Aorta (tissue), 5 donors: Measurements from ENCODE around the gene SHMT1. TPM values are rescaled to one million over a fixed set of nuclear protein-coding genes. Genes with fewer than 3 reads are reported as not detected.

Experiments
- ATAC-seq: fragments of 200-7000 bp; cut with Tn5 transposase; one replicate; pipeline ENCODE4 v1.9.1; 2022; ENCODE audit warnings: moderate library complexity; ENCODE audit not compliant: low FRiP score
- DNase-seq, 2 donors: peaks; one replicate each; pipeline ENCODE4 v3.0.0-alpha.2; 2020
- H3K27ac ChIP-seq, 2 donors: one replicate each; pipeline ENCODE4 v1.5.1; 2013; ENCODE audit warnings: low read length in 2 of 2, mild to moderate bottlenecking in 2 of 2, moderate library complexity in 2 of 2, control low read depth in 1 of 2, inconsistent platforms in 1 of 2, low read depth in 1 of 2
- H3K27me3 ChIP-seq, 2 donors: one replicate each; pipeline ENCODE4 v1.6.1; 2013; ENCODE audit warnings: control low read depth in 1 of 2, low read length in 1 of 2, mild to moderate bottlenecking in 1 of 2, moderate library complexity in 1 of 2; ENCODE audit not compliant: insufficient read depth in 2 of 2, control insufficient read depth in 1 of 2
- H3K36me3 ChIP-seq, 2 donors: one replicate each; pipeline ENCODE4 v1.6.1; 2013; ENCODE audit warnings: control low read depth in 1 of 2, low read length in 1 of 2, mild to moderate bottlenecking in 1 of 2; ENCODE audit not compliant: insufficient read depth in 2 of 2, control insufficient read depth in 1 of 2
- H3K4me1 ChIP-seq, 2 donors: one replicate each; pipeline ENCODE4 v1.6.1; 2013; ENCODE audit warnings: low read length in 2 of 2, control low read depth in 1 of 2, mild to moderate bottlenecking in 1 of 2, moderate library complexity in 1 of 2; ENCODE audit not compliant: insufficient read depth in 2 of 2, control insufficient read depth in 1 of 2
- H3K4me3 ChIP-seq, 2 donors: one replicate each; pipeline ENCODE4 v1.5.1; 2013; ENCODE audit warnings: low read length in 2 of 2, control low read depth in 1 of 2, mild to moderate bottlenecking in 1 of 2
- H3K9me3 ChIP-seq: one replicate; pipeline ENCODE4 v1.6.1; 2013; ENCODE audit warnings: mild to moderate bottlenecking, low read length; ENCODE audit not compliant: control insufficient read depth
- WGBS, 2 donors: extraction: QIAGEN DNeasy Blood & Tissue Kit; methylation state at CpG; one replicate each; pipeline ENCODE4 v1.1.7; 2013; 5-methylcytosine and 5-hydroxymethylcytosine counted together
- intact Hi-C, 2 donors: fragments of 100-400 bp; cut with DNase I; formaldehyde crosslinking; loops; one replicate each; pipeline versions ENCODE4 v1.14.2 to v1.15.0; 2022
- polyA plus RNA-seq, 2 donors: library from polyadenylated mRNA; stranded (reverse); fragments of 200-250 nt; gene quantifications; one replicate each; pipeline ENCODE4 v1.2.3, GENCODE V29; 2013
- total RNA-seq, 2 donors: library from RNA; stranded (reverse); fragmentation: NEBNext Ultra II Directional; extraction: Animal tissue kit (Norgen Biotek cat#: 25700); gene quantifications; one replicate each; pipeline ENCODE4 v1.2.1, GENCODE V29; 2021
- donor health status: healthy with polysubstance abuse.
- donor health status: Bipolar disorder and iron deficiency.
- donor health status: DM: no; HTN: no; CAD: no.
- donor health status: DM: no; HTN: no; CAD: no.
- donor health status: DM: yes; HTN: yes; CAD: no.

The SHMT1 gene
- total and polyA plus RNA-seq, 4 donors: 7.3 to 21.7 (median 15.4) TPM

- WGBS, 2 donors: 95 to 100% methylated on average over 2 of the region's 2 CpGs
- DNase-seq (no peak), ATAC-seq (no peak)
- Histone ChIP-seq H3K4me1 (no peaks in the 10 kb centered on the region), H3K9me3 (no peaks in the 10 kb centered on the region), H3K27me3 (no peaks in the 10 kb centered on the region), H3K36me3 (peaks cover 0 to 3% of the 10 kb centered on the region in 2 donors), H3K4me3 (no peak overlapping the region), H3K27ac (no peak overlapping the region)
- intact Hi-C loops: no loop called here
Observed at GRCh38 chr17:18326039-18326438, 37.3 kb downstream of the SHMT1 start.

- Histone ChIP-seq H3K36me3 (peaks cover 0 to 3% of the 10 kb centered on the region in 2 donors), H3K27me3 (no peaks in the 10 kb centered on the region), H3K4me1 (no peaks in the 10 kb centered on the region), H3K27ac (no peak overlapping the region), H3K4me3 (no peak overlapping the region), H3K9me3 (no peaks in the 10 kb centered on the region)
- 90 to 91% methylated on average over 27 of the region's 27 CpGs for WGBS, 2 donors
- ATAC-seq (peak; percentile 42), DNase-seq (peak in 1 of 2 donors; percentile 40)
- intact Hi-C loops: no loop called here
Observed at GRCh38 chr17:18324140-18325050, 39.0 kb downstream of the SHMT1 start.

- DNase-seq (peak in 1 of 2 donors; percentile 46), ATAC-seq (no peak)
- H3K27ac ChIP-seq: no peak overlapping the region
- no peaks in the 10 kb centered on the region for H3K4me1 ChIP-seq
- WGBS, 2 donors: 86 to 91% methylated on average over 16 of the region's 16 CpGs
- H3K4me3 ChIP-seq: no peak overlapping the region
- H3K36me3 ChIP-seq: peaks cover 0 to 3% of the 10 kb centered on the region in 2 donors
- no peaks in the 10 kb centered on the region for H3K27me3 ChIP-seq
- no peaks in the 10 kb centered on the region for H3K9me3 ChIP-seq
- intact Hi-C loops: no loop called here
Observed at GRCh38 chr17:18323507-18324139, 39.7 kb downstream of the SHMT1 start.

- Histone ChIP-seq H3K36me3 (peaks cover 0 to 3% of the 10 kb centered on the region in 2 donors), H3K27ac (no peak overlapping the region), H3K27me3 (no peaks in the 10 kb centered on the region), H3K4me3 (no peak overlapping the region), H3K4me1 (no peaks in the 10 kb centered on the region), H3K9me3 (no peaks in the 10 kb centered on the region)
- WGBS, 2 donors: 48 to 50% methylated on average over 3 of the region's 3 CpGs
- DNase-seq (peak in 1 of 2 donors; percentile 24), ATAC-seq (no peak)
- intact Hi-C loops: no loop called here
Observed at GRCh38 chr17:18323007-18323406, 40.3 kb downstream of the SHMT1 start.

- 92 to 93% methylated on average over 12 of the region's 12 CpGs for WGBS, 2 donors
- Histone ChIP-seq H3K27me3 (no peaks in the 10 kb centered on the region), H3K27ac (no peak overlapping the region), H3K36me3 (peaks cover 0 to 3% of the 10 kb centered on the region in 2 donors), H3K4me1 (no peaks in the 10 kb centered on the region), H3K4me3 (no peak overlapping the region), H3K9me3 (no peaks in the 10 kb centered on the region)
- DNase-seq (peak in 1 of 2 donors; percentile 47), ATAC-seq (no peak)
- intact Hi-C loops: no loop called here
Observed at GRCh38 chr17:18322522-18322921, 40.8 kb downstream of the SHMT1 start.

- Histone ChIP-seq H3K9me3 (no peaks in the 10 kb centered on the region), H3K36me3 (peaks cover 0 to 3% of the 10 kb centered on the region in 2 donors), H3K27ac (no peak overlapping the region), H3K4me1 (no peaks in the 10 kb centered on the region), H3K4me3 (no peak overlapping the region), H3K27me3 (no peaks in the 10 kb centered on the region)
- WGBS, 2 donors: 70 to 74% methylated on average over 5 of the region's 5 CpGs
- DNase-seq (peak in 1 of 2 donors; percentile 49), ATAC-seq (no peak)
- intact Hi-C loops: no loop called here
Observed at GRCh38 chr17:18321309-18321708, 42.0 kb downstream of the SHMT1 start.

GRCh38 chr17:18320301-18320700 is 43.0 kb downstream of the SHMT1 start:
- DNase-seq (peak in 1 of 2 donors; percentile 44), ATAC-seq (no peak)
- H3K27me3 ChIP-seq: no peaks in the 10 kb centered on the region
- intact Hi-C loops: no loop called here
- H3K9me3 ChIP-seq: no peaks in the 10 kb centered on the region
- no peaks in the 10 kb centered on the region for H3K4me1 ChIP-seq
- 77 to 84% methylated on average over 7 of the region's 7 CpGs for WGBS, 2 donors
- H3K36me3 ChIP-seq: peaks cover 0 to 3% of the 10 kb centered on the region in 2 donors
- H3K4me3 ChIP-seq: no peak overlapping the region
- no peak overlapping the region for H3K27ac ChIP-seq

- intact Hi-C loops: no loop called here
- 45 to 52% methylated on average over 13 of the region's 13 CpGs for WGBS, 2 donors
- H3K4me1 ChIP-seq: no peaks in the 10 kb centered on the region
- H3K27ac ChIP-seq: no peak overlapping the region
- DNase-seq (peak in 1 of 2 donors; percentile 67), ATAC-seq (no peak)
- peaks cover 0 to 3% of the 10 kb centered on the region in 2 donors for H3K36me3 ChIP-seq
- H3K27me3 ChIP-seq: no peaks in the 10 kb centered on the region
- H3K9me3 ChIP-seq: no peaks in the 10 kb centered on the region
- H3K4me3 ChIP-seq: no peak overlapping the region
Observed at GRCh38 chr17:18319604-18320256, 43.6 kb downstream of the SHMT1 start.
